ENCODE results near the gene PDCD7. TPM values are rescaled to one million over a fixed set of nuclear protein-coding genes. Genes with fewer than 3 reads are reported as not detected.
A peak's percentile ranks its signal among the peaks of the same experiment; 100 is the strongest.

The PDCD7 gene
- total and polyA plus RNA-seq, 2 of the 13 experiments (the other 11 are each of a cell fraction or from before 2014, with no cell fraction given): 10.1 to 14.7 TPM

- peaks cover 74% of the 10 kb centered on the region for H3K4me1 ChIP-seq (ENCODE audit: insufficient read depth, low read length)
- TF ChIP-seq ZNF7 (CRISPR knock-in tag; IDR thresholded peaks at IDR 0.05) (0 out of 2 replicates have a peak, but pooled peaks have one; percentile 84), ZBTB2 (CRISPR knock-in tag; IDR thresholded peaks at IDR 0.05; ENCODE audit: low read depth) (no peak), ZNF564 (CRISPR knock-in tag; IDR thresholded peaks at IDR 0.05) (no peak)
- no peak overlapping the region for H3K4me3 ChIP-seq (replicated peaks in 1 of 3; ENCODE audit: insufficient read depth in 1 of 3, low read depth in 2 of 3, low read length in 3 of 3)
- H3K4me2 ChIP-seq (ENCODE audit: low read depth, low read length): peak overlapping the region; percentile 44
- H3K36me3 ChIP-seq (replicated peaks in 1 of 2; ENCODE audit: control insufficient read depth in 1 of 2, insufficient read depth in 2 of 2, low read length in 2 of 2): no peaks in the 10 kb centered on the region
- BruUV-seq (replicated peaks): no TSS peak
- no peaks in the 10 kb centered on the region for H4K20me1 ChIP-seq (ENCODE audit: insufficient read depth, low read length)
- WGBS (ENCODE audit: low lambda C conversion rate): 2% methylated on average over 6 of the region's 6 CpGs
- H3K9me3 ChIP-seq (ENCODE audit: low read length): no peaks in the 10 kb centered on the region
- peaks cover 0 to 21% of the 10 kb centered on the region in 2 experiments; a peak in 2 of 5 replicates for H3K27me3 ChIP-seq (ENCODE audit: control insufficient read depth in 1 of 2, insufficient read depth in 2 of 2, low read length in 2 of 2)
- H3K9ac ChIP-seq (ENCODE audit: insufficient read depth, low read depth, low read length): no peak overlapping the region
- ATAC-seq: no peak
- intact Hi-C loops (cut with micrococcal nuclease; ENCODE audit: unreplicated experiment): no loop called here
- no peak for FAIRE-seq
- in situ Hi-C loops (cut with HindIII; ENCODE audit: extremely low pct_ligation_motif_present, low pct_unique_long_range_greater_than_20kb): loop anchor here (10.0 kb wide), 1 partner anchor 46 kb away; no protein-coding TSS in a partner anchor
- POLR2A ChIA-PET: no interaction called here
- DNase-seq (ENCODE audit: low spot score): no peak
- H3K79me2 ChIP-seq (ENCODE audit: insufficient read depth, low read length): no peaks in the 10 kb centered on the region
- CTCF ChIA-PET (ENCODE audit: low intra/inter-chr PET ratio, low total read pairs): interaction anchor here (1.3 kb wide), 1 partner anchor 48 kb away, joined by 3 read pairs; no protein-coding TSS in a partner anchor
- H3K27ac ChIP-seq (ENCODE audit: extremely low read length, insufficient read depth, low read length): no peak overlapping the region
- H2AFZ ChIP-seq (ENCODE audit: low read length): no peak overlapping the region
Measured at GRCh38 chr15:65081270-65081669, 52.3 kb downstream of the PDCD7 start.

DNA sequence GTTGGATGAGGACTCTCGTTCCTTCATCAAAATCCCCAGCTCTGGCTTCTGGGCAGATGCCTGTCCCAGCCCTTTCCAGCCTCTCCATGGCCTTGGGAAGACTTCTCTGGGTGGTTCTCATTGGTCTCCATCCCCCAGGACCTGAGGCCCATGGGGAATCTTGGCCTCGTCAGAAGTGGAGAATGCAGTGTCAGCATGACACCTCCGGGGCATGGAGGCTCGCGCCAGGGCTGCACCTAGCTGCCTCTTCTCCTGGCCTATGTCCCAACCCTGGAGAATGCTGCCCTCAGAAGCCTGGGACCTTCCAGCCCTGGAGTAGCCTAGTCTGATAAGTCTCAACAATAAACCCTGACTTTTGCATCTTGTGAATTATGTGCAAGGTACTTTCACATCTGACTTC is 54.0 kb downstream of the PDCD7 start:
- CTCF ChIA-PET (ENCODE audit: low intra/inter-chr PET ratio, low total read pairs): interaction anchor here (2.7 kb wide), 1 partner anchor 46 kb away, joined by 9 read pairs; no protein-coding TSS in a partner anchor
- no TSS peak for BruUV-seq (replicated peaks)
- in situ Hi-C loops (cut with HindIII; ENCODE audit: extremely low pct_ligation_motif_present, low pct_unique_long_range_greater_than_20kb) (no loop called here), intact Hi-C loops (cut with micrococcal nuclease; ENCODE audit: unreplicated experiment) (loop anchor here (2.0 kb wide), 1 partner anchor 47 kb away; no protein-coding TSS in a partner anchor)
- Histone ChIP-seq H3K27me3 (ENCODE audit: control insufficient read depth in 1 of 2, insufficient read depth in 2 of 2, low read length in 2 of 2) (peaks cover 0 to 21% of the 10 kb centered on the region in 2 experiments; a peak in 2 of 5 replicates), H3K36me3 (replicated peaks in 1 of 2; ENCODE audit: control insufficient read depth in 1 of 2, insufficient read depth in 2 of 2, low read length in 2 of 2) (no peaks in the 10 kb centered on the region), H2AFZ (ENCODE audit: low read length) (no peak overlapping the region), H3K4me1 (ENCODE audit: insufficient read depth, low read length) (peaks cover 57% of the 10 kb centered on the region), H3K4me3 (replicated peaks in 1 of 3; ENCODE audit: insufficient read depth in 1 of 3, low read depth in 2 of 3, low read length in 3 of 3) (no peak overlapping the region), H3K4me2 (ENCODE audit: low read depth, low read length) (no peak overlapping the region; the same call in 1 of the 2 replicates), H3K9me3 (ENCODE audit: low read length) (no peaks in the 10 kb centered on the region), H3K9ac (ENCODE audit: insufficient read depth, low read depth, low read length) (no peak overlapping the region), H3K27ac (ENCODE audit: extremely low read length, insufficient read depth, low read length) (no peak overlapping the region), H3K79me2 (ENCODE audit: insufficient read depth, low read length) (no peaks in the 10 kb centered on the region), H4K20me1 (ENCODE audit: insufficient read depth, low read length) (no peaks in the 10 kb centered on the region)
- ATAC-seq: peak; percentile 12; the same call in 1 of the 3 replicates
- no peak for DNase-seq (ENCODE audit: low spot score)
- TF ChIP-seq ZFP36L2 (CRISPR knock-in tag; IDR thresholded peaks at IDR 0.05): no peak
- no peak for TF ChIP-seq ZNF75D (CRISPR knock-in tag; IDR thresholded peaks at IDR 0.05; ENCODE audit: borderline replicate concordance)
- TF ChIP-seq ZNF788 (CRISPR knock-in tag; IDR thresholded peaks at IDR 0.05; ENCODE audit: borderline replicate concordance): no peak
- peak; percentile 35; the same call in 1 of the 2 replicates for TF ChIP-seq MAFF (IDR thresholded peaks at IDR 0.05; ENCODE audit: low read depth, low read length)
- no peak for TF ChIP-seq RXRB (CRISPR knock-in tag; IDR thresholded peaks at IDR 0.05; ENCODE audit: borderline replicate concordance)
- no peak for TF ChIP-seq STAG1 (CRISPR knock-in tag; IDR thresholded peaks at IDR 0.05)
- TF ChIP-seq MAFK (conservative IDR thresholded peaks at IDR 0.05 in 1 of 2, IDR thresholded peaks at IDR 0.05 in 1 of 2; ENCODE audit: low read length in 2 of 2): peak; percentile 45 to 72; a peak in 3 of 4 replicates
- WGBS (ENCODE audit: low lambda C conversion rate): no CpG with 5 or more reads among the region's 5 CpGs
- FAIRE-seq: no peak
- POLR2A ChIA-PET: interaction anchor here (1.0 kb wide), 1 partner anchor 9 kb away, joined by 3 read pairs; no protein-coding TSS in a partner anchor

Measured in HepG2 (cell line).